WTC11 (cell line): ENCODE data around the gene LGMN.

Experiments used
- CREM ChIP-seq: sonication (generic); formaldehyde crosslinking; IDR thresholded peaks from 2 replicates; pipeline ENCODE4 v1.8.1; 2022; ENCODE audit warnings: mild to moderate bottlenecking, missing genetic modification reagents, moderate library complexity
- STAT6 ChIP-seq: sonication (generic); formaldehyde crosslinking; conservative IDR thresholded peaks from 2 replicates; pipeline ENCODE4 v1.8.1; 2023; ENCODE audit warnings: mild to moderate bottlenecking, low read depth, missing genetic modification reagents, moderate library complexity
- TCF7 ChIP-seq: sonication (generic); formaldehyde crosslinking; IDR thresholded peaks from 2 replicates; pipeline ENCODE4 v1.8.0; 2022; ENCODE audit warnings: mild to moderate bottlenecking, low read depth, missing genetic modification reagents, moderate library complexity
- TEAD4 ChIP-seq: sonication (generic); formaldehyde crosslinking; IDR thresholded peaks from 2 replicates; pipeline ENCODE4 v1.8.0; 2022; ENCODE audit warnings: mild to moderate bottlenecking, missing genetic modification reagents
- ZNF317 ChIP-seq: sonication (generic); formaldehyde crosslinking; IDR thresholded peaks from 2 replicates; pipeline ENCODE4 v1.8.1; 2023; ENCODE audit warnings: low read depth, mild to moderate bottlenecking, moderate library complexity, missing genetic modification reagents, borderline replicate concordance

DNA sequence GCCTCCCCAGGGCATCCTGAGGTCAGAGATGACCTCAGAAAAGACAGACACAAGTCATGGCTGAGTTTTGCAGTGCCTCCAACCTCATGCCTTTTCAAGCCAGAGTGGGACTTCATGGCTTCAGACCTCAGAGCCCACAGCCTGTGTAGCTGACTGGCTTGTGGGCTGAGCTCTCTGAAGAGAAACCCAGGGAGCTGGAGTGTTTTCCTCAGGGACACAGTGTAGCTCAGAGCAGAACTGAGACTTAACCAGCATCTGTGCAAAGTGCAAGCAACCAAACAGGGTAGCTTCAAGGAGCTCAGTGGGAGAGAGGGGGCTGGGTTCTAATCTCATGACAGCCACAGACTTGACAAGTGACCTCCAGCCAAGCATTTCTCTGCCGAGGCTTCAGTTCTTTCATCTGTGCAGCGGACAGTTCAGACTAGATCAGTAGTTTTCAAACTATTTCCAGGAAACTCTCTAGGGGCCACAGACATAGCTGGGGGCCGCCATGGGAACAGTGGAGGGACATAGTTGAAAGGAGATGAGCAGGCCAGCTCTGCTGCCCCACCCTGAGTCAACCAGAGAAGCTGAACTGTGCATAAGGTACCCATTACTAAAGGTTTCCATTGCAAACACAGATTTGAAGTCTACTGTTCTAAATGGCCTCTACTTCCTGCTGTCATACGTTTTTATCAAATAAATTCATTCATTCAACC is 80.0 kb downstream of the LGMN start:
- no peak for TF ChIP-seq STAT6 (CRISPR knock-in tag)
- no peak for TF ChIP-seq TCF7 (CRISPR knock-in tag)
- no peak for TF ChIP-seq CREM (CRISPR knock-in tag)
- no peak for TF ChIP-seq ZNF317
- TF ChIP-seq TEAD4 (CRISPR knock-in tag) = no peak
